ENCODE data around the gene TRIM16. TPM values are rescaled to one million over a fixed set of nuclear protein-coding genes. Genes with fewer than 3 reads are reported as not detected.

Gene TRIM16
- total RNA-seq, 1 experiment from 2014 or later: 17.7 TPM

DNA sequence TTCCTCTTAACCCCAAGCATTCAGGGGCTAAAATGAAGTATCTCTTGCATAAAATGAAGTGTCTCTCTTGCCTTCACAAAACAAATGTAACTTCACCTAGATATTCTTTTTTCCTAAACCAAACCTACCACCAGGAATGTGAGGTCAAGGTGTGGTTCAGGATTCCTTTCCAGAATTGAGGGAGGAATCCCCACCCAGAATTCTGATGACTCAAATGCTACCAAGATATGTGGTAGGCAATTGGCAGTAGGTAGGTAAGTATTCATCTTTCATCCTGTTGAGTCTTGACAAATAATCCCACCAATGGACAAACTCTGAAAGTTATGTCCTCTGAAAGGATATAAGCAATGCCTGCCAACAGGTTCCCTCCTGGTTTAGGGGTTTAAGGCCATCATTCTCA, 26.2 kb downstream of the TRIM16 start:
- H2BK5ac ChIP-seq (ENCODE audit: insufficient read length, low read length): no peak overlapping the region
- Mint-ChIP-seq H3K4me3 (no peak overlapping the region), H3K36me3 (ENCODE audit: insufficient read depth in 1 of 3, low read depth in 3 of 3) (peaks cover under 1 to 27% (median 25%) of the 10 kb centered on the region in 3 experiments; a peak in 5 of 7 replicates), H3K4me1 (peaks cover 32 to 34% of the 10 kb centered on the region in 2 experiments), H3K9me3 (no peaks in the 10 kb centered on the region), H3K27me3 (ENCODE audit: low read depth) (no peaks in the 10 kb centered on the region), H3K27ac (no peak overlapping the region)
- H3K79me2 ChIP-seq (ENCODE audit: insufficient read depth, low read length): no peaks in the 10 kb centered on the region
- no peak overlapping the region for H3K56ac ChIP-seq (ENCODE audit: insufficient read length, low read depth, low read length)
- no peaks in the 10 kb centered on the region for H3K9me3 ChIP-seq (ENCODE audit: control insufficient read depth, low read depth, low read length)
- no peaks in the 10 kb centered on the region for H3K79me1 ChIP-seq (ENCODE audit: insufficient read depth, low read depth, low read length, poor library complexity, severe bottlenecking)
- H3K4me2 ChIP-seq (ENCODE audit: insufficient read depth, insufficient read length, low read length): no peak overlapping the region
- no peaks in the 10 kb centered on the region for H3K27me3 ChIP-seq (ENCODE audit: insufficient read depth, low read length)
- no peaks in the 10 kb centered on the region for H4K20me1 ChIP-seq (ENCODE audit: control insufficient read depth, insufficient read depth, insufficient read length)
- H3K18ac ChIP-seq (ENCODE audit: insufficient read length, low read depth, low read length): no peak overlapping the region
- no peaks in the 10 kb centered on the region for H3K23me2 ChIP-seq (ENCODE audit: insufficient read length, low read depth, low read length, poor library complexity, severe bottlenecking)
- no peak overlapping the region for H2BK12ac ChIP-seq (ENCODE audit: insufficient read length, low read depth, low read length)
- no peak overlapping the region for H3K14ac ChIP-seq (ENCODE audit: insufficient read depth, low read length)
- no peak overlapping the region for H2AK5ac ChIP-seq (ENCODE audit: insufficient read length, low read length)
- H4K91ac ChIP-seq (ENCODE audit: insufficient read length, low read depth, low read length): no peak overlapping the region
- no peak overlapping the region for H4K5ac ChIP-seq (ENCODE audit: insufficient read length, low read depth, low read length)
- H4K8ac ChIP-seq (replicated peaks; ENCODE audit: insufficient read length, low read depth, low read length): no peak overlapping the region
- no peak for DNase-seq
- TF ChIP-seq, protein P1, sequence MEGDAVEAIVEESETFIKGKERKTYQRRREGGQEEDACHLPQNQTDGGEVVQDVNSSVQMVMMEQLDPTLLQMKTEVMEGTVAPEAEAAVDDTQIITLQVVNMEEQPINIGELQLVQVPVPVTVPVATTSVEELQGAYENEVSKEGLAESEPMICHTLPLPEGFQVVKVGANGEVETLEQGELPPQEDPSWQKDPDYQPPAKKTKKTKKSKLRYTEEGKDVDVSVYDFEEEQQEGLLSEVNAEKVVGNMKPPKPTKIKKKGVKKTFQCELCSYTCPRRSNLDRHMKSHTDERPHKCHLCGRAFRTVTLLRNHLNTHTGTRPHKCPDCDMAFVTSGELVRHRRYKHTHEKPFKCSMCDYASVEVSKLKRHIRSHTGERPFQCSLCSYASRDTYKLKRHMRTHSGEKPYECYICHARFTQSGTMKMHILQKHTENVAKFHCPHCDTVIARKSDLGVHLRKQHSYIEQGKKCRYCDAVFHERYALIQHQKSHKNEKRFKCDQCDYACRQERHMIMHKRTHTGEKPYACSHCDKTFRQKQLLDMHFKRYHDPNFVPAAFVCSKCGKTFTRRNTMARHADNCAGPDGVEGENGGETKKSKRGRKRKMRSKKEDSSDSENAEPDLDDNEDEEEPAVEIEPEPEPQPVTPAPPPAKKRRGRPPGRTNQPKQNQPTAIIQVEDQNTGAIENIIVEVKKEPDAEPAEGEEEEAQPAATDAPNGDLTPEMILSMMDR (conservative IDR thresholded peaks at IDR 0.05): no peak
- no peak overlapping the region for H2BK120ac ChIP-seq (ENCODE audit: low read depth, low read length, poor library complexity, severe bottlenecking)
- H3K4ac ChIP-seq (ENCODE audit: low read depth, low read length): no peak overlapping the region
- no peak overlapping the region for H3K27ac ChIP-seq (ENCODE audit: insufficient read length, low read depth, low read length)
- no peak overlapping the region for H2BK15ac ChIP-seq (ENCODE audit: low read depth, low read length)
- no peak overlapping the region for H2BK20ac ChIP-seq (ENCODE audit: low read depth, low read length, poor library complexity, severe bottlenecking)
- H2AFZ ChIP-seq (ENCODE audit: low read length): no peak overlapping the region
- no peak overlapping the region for H3K23ac ChIP-seq (ENCODE audit: insufficient read length, low read depth, low read length)
- H3K4me1 ChIP-seq (ENCODE audit: insufficient read depth, low read length): no peaks in the 10 kb centered on the region
- no peak overlapping the region for H3K9ac ChIP-seq (ENCODE audit: extremely low read depth, insufficient read length, low read length)
- H3T11ph ChIP-seq (ENCODE audit: low read length): no peak overlapping the region
